ENCODE data around the gene TMEM151A. TPM values are rescaled to one million over a fixed set of nuclear protein-coding genes. Genes with fewer than 3 reads are reported as not detected.
A peak's percentile ranks its signal among the peaks of the same experiment; 100 is the strongest.

Gene TMEM151A
- total and polyA plus RNA-seq, 2 of the 4 experiments (the other 2 are of a cell fraction), result 0.03 TPM; not detected in 1

DNA sequence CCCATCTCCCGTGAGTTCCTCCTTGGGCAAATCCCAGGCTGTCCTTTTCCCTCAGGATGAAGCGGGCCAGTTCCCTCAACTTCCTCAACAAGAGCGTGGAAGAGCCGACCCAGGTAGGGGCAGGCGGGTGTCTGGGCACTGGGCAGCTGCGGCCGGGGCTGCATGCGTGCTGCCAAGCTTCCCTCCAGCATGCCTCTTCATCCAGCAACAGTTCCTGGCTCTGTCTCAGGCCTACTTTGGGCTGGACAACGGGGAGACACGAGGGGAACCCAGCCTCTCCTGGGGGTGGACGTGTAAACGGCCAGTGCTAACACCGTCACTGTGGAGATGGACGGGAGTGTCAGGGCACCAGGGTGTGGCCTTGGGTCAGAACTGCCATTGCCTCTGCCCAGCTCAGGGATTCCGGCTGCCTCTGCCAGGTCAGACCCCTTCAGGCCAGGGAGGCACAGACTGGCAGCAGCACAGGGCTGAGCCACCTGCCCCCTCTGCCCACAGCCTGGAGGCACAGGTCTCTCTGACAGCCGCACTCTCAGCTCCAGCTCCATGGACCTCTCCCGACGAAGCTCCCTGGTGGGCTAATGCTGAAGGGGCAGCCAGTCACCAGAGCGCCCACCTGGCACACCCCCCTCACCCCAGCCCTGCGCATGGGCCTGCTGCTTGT lies 25.2 kb upstream of the TMEM151A start:
- no peak overlapping the region for H2BK120ac ChIP-seq (ENCODE audit: low read depth, low read length)
- ATAC-seq (ENCODE audit: low read depth), result no peak
- no TSS peak for BruUV-seq (replicated peaks)
- H2BK20ac ChIP-seq (ENCODE audit: low read depth, low read length), result no peak overlapping the region
- peak overlapping the region; percentile 70; the same call in 1 of the 2 replicates for H3K4me2 ChIP-seq (ENCODE audit: low read depth, low read length)
- peaks cover 2% of the 10 kb centered on the region; the same call in 1 of the 2 replicates for H3K9me1 ChIP-seq (ENCODE audit: insufficient read depth, low read length)
- H3K18ac ChIP-seq (ENCODE audit: low read depth, low read length), result no peak overlapping the region
- H3K27ac ChIP-seq (ENCODE audit: insufficient read depth, low read length), result peak overlapping the region; percentile 57
- no peak overlapping the region for H4K5ac ChIP-seq (ENCODE audit: low read depth, low read length)
- H3K4ac ChIP-seq (ENCODE audit: low read depth, low read length), result no peak overlapping the region
- H3K9ac ChIP-seq (ENCODE audit: low read depth, low read length), result peak overlapping the region; percentile 31; the same call in 1 of the 2 replicates
- no peak overlapping the region; the same call in 1 of the 2 replicates for H3K23ac ChIP-seq (ENCODE audit: low read depth, low read length)
- peak overlapping the region; percentile 74 for H2AK9ac ChIP-seq (replicated peaks; ENCODE audit: low read depth, low read length, poor library complexity)
- H2BK15ac ChIP-seq (ENCODE audit: low read depth, low read length), result no peak overlapping the region
- H4K8ac ChIP-seq (ENCODE audit: low read depth in 2 of 2, low read length in 2 of 2), result no peak overlapping the region; a peak in 1 of 4 replicates
- no peak overlapping the region for H3K14ac ChIP-seq (replicated peaks; ENCODE audit: low read depth, low read length)
- CTCF ChIA-PET, result no interaction called here
- H3K27me3 ChIP-seq (ENCODE audit: control insufficient read depth, insufficient read depth, low read length), result no peaks in the 10 kb centered on the region
- no peak overlapping the region for H4K91ac ChIP-seq (ENCODE audit: insufficient read depth, low read depth, low read length)
- in situ Hi-C loops (cut with MboI; ENCODE audit: low sequenced_read_pairs) (no loop called here), intact Hi-C loops (cut with micrococcal nuclease) (no loop called here), dilution Hi-C loops (cut with HindIII; ENCODE audit: low sequenced_read_pairs, unreplicated experiment) (no loop called here)
- H3K9me3 ChIP-seq (ENCODE audit: control insufficient read depth, insufficient read depth, low read length), result no peaks in the 10 kb centered on the region
- H2BK5ac ChIP-seq (ENCODE audit: low read depth, low read length, poor library complexity, severe bottlenecking), result no peak overlapping the region
- H3K79me1 ChIP-seq (ENCODE audit: low read depth in 1 of 2, low read length in 2 of 2), result peaks cover 4 to 50% of the 10 kb centered on the region in 2 experiments; a peak in 3 of 4 replicates
- POLR2A ChIA-PET (ENCODE audit: unreplicated experiment), result no interaction called here
- H2AFZ ChIP-seq (replicated peaks; ENCODE audit: low read length, poor library complexity), result peak overlapping the region; percentile 94
- WGBS, 2 experiments (ENCODE audit: extremely low coverage in 2 of 2, insufficient read length in 1 of 2), result 89% methylated on average over 5 of the region's 20 CpGs; no CpG with 5 or more reads in 1 of the 2 experiments
- no peak overlapping the region for H3K56ac ChIP-seq (ENCODE audit: extremely low read depth, insufficient read depth, low read length)
- DNase-seq, result no peak
- no peak overlapping the region; the same call in 1 of the 2 replicates for H3K4me3 ChIP-seq (ENCODE audit: insufficient read depth, low read depth, low read length)
- H3K36me3 ChIP-seq (ENCODE audit: control insufficient read depth, insufficient read depth, low read length), result peaks cover 37% of the 10 kb centered on the region
- H3K4me1 ChIP-seq (ENCODE audit: control insufficient read depth, insufficient read depth, low read length), result peaks cover 4% of the 10 kb centered on the region; the same call in 1 of the 2 replicates
- H2AK5ac ChIP-seq (ENCODE audit: low read depth, low read length), result 0 out of 2 replicates have a peak overlapping the region, but pooled peaks have one; percentile 27
- peaks cover 26% of the 10 kb centered on the region; the same call in 1 of the 2 replicates for H4K20me1 ChIP-seq (ENCODE audit: insufficient read depth, low read length)
- no peak for TF ChIP-seq CHD1 (IDR thresholded peaks at IDR 0.05; ENCODE audit: low read depth, low read length)
- TF ChIP-seq SMC3 (IDR thresholded peaks at IDR 0.05; ENCODE audit: low read depth, low read length), result no peak
- no peak for TF ChIP-seq NFE2L2 (IDR thresholded peaks at IDR 0.05; ENCODE audit: low read depth, low read length)
- TF ChIP-seq, protein P1, sequence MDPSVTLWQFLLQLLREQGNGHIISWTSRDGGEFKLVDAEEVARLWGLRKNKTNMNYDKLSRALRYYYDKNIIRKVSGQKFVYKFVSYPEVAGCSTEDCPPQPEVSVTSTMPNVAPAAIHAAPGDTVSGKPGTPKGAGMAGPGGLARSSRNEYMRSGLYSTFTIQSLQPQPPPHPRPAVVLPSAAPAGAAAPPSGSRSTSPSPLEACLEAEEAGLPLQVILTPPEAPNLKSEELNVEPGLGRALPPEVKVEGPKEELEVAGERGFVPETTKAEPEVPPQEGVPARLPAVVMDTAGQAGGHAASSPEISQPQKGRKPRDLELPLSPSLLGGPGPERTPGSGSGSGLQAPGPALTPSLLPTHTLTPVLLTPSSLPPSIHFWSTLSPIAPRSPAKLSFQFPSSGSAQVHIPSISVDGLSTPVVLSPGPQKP (IDR thresholded peaks at IDR 0.05; ENCODE audit: borderline replicate concordance, low read depth, low read length), result no peak
- no peak for TF ChIP-seq MAFK (IDR thresholded peaks at IDR 0.05; ENCODE audit: low read depth, low read length)
- no peak for TF ChIP-seq RAD21 (IDR thresholded peaks at IDR 0.05; ENCODE audit: low read length)
- TF ChIP-seq, protein P2, sequence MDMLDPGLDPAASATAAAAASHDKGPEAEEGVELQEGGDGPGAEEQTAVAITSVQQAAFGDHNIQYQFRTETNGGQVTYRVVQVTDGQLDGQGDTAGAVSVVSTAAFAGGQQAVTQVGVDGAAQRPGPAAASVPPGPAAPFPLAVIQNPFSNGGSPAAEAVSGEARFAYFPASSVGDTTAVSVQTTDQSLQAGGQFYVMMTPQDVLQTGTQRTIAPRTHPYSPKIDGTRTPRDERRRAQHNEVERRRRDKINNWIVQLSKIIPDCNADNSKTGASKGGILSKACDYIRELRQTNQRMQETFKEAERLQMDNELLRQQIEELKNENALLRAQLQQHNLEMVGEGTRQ (IDR thresholded peaks at IDR 0.05; ENCODE audit: low read depth, low read length), result no peak
- no peak for TF ChIP-seq RCOR1 (IDR thresholded peaks at IDR 0.05; ENCODE audit: insufficient replicate concordance, low read length)
- TF ChIP-seq MXI1 (IDR thresholded peaks at IDR 0.05; ENCODE audit: borderline replicate concordance, low read depth, low read length), result no peak
- TF ChIP-seq, protein P3, sequence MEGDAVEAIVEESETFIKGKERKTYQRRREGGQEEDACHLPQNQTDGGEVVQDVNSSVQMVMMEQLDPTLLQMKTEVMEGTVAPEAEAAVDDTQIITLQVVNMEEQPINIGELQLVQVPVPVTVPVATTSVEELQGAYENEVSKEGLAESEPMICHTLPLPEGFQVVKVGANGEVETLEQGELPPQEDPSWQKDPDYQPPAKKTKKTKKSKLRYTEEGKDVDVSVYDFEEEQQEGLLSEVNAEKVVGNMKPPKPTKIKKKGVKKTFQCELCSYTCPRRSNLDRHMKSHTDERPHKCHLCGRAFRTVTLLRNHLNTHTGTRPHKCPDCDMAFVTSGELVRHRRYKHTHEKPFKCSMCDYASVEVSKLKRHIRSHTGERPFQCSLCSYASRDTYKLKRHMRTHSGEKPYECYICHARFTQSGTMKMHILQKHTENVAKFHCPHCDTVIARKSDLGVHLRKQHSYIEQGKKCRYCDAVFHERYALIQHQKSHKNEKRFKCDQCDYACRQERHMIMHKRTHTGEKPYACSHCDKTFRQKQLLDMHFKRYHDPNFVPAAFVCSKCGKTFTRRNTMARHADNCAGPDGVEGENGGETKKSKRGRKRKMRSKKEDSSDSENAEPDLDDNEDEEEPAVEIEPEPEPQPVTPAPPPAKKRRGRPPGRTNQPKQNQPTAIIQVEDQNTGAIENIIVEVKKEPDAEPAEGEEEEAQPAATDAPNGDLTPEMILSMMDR (conservative IDR thresholded peaks at IDR 0.05; ENCODE audit: low read depth, low read length), result no peak
- TF ChIP-seq FOS (IDR thresholded peaks at IDR 0.05; ENCODE audit: low read depth, low read length), result no peak
- TF ChIP-seq MAZ (IDR thresholded peaks at IDR 0.05; ENCODE audit: borderline replicate concordance, low read depth, low read length), result no peak
- TF ChIP-seq RFX5 (IDR thresholded peaks at IDR 0.05; ENCODE audit: low read depth, low read length), result no peak
- TF ChIP-seq CEBPB (IDR thresholded peaks at IDR 0.05; ENCODE audit: low read depth, low read length), result no peak
- no peak for TF ChIP-seq POLR2A (IDR thresholded peaks at IDR 0.05; ENCODE audit: low read depth, low read length)

Measured in IMR-90 (cell line).